HG03520 (cell line): ENCODE results near the gene EPHX1.
"Not testable (repeated sequence)": the region's sequence is repeated elsewhere in the genome, so short reads cannot be mapped to it uniquely, and the experiment has no call there.

Experiments
- ATAC-seq: cut with Tn5 transposase; IDR thresholded peaks from one replicate; pipeline ENCODE4 v1.9.1; 2021; ENCODE audit warnings: mild to moderate bottlenecking, moderate library complexity; ENCODE audit not compliant: unreplicated experiment

EPHX1 gene

GRCh38 chr1:225815526-225816178 is 5.7 kb downstream of the EPHX1 start:
- no peak for ATAC-seq

- ATAC-seq, result no peak
Observed at GRCh38 chr1:225816643-225817538, 7.0 kb downstream of the EPHX1 start.

GRCh38 chr1:225817611-225818061 is 7.7 kb downstream of the EPHX1 start:
- ATAC-seq, result no peak

- no peak for ATAC-seq
Observed at GRCh38 chr1:225818229-225818628, 8.3 kb downstream of the EPHX1 start.

- ATAC-seq, result no peak
Observed at GRCh38 chr1:225819346-225820192, 9.6 kb downstream of the EPHX1 start.

- ATAC-seq, result no peak
Observed at GRCh38 chr1:225820522-225821120, 10.7 kb downstream of the EPHX1 start.

- no peak for ATAC-seq
Observed at GRCh38 chr1:225822655-225823403, 12.9 kb downstream of the EPHX1 start.

GRCh38 chr1:225823811-225824261 is 13.9 kb downstream of the EPHX1 start:
- no peak for ATAC-seq

- no peak for ATAC-seq
Observed at GRCh38 chr1:225824533-225824941, 14.6 kb downstream of the EPHX1 start.

- ATAC-seq, result no peak
Observed at GRCh38 chr1:225825078-225825477, 15.2 kb downstream of the EPHX1 start.

- ATAC-seq, result no peak
Observed at GRCh38 chr1:225825607-225826007, 15.7 kb downstream of the EPHX1 start.

GRCh38 chr1:225827076-225827475 is 17.2 kb downstream of the EPHX1 start:
- ATAC-seq, result no peak

GRCh38 chr1:225828706-225829345 is 18.9 kb downstream of the EPHX1 start:
- ATAC-seq, result no peak

- ATAC-seq, result no peak
Observed at GRCh38 chr1:225830841-225831240, 20.9 kb downstream of the EPHX1 start.

GRCh38 chr1:225834417-225835329 is 24.7 kb downstream of the EPHX1 start:
- no peak for ATAC-seq

- no peak for ATAC-seq
Observed at GRCh38 chr1:225835856-225836255, 25.9 kb downstream of the EPHX1 start.

- ATAC-seq, result not testable (repeated sequence)
Observed at GRCh38 chr1:225836296-225836695, 26.4 kb downstream of the EPHX1 start.

GRCh38 chr1:225838793-225839192 is 28.9 kb downstream of the EPHX1 start:
- ATAC-seq, result no peak
